IMR-90 (cell line): ENCODE results near the gene RHO.

Experiments
- CHD1 ChIP-seq: IDR thresholded peaks from 2 replicates; pipeline ENCODE4 v1.6.1; 2012; ENCODE audit warnings: low read depth, low read length, improper control_type of control experiment
- CTCF ChIP-seq: conservative IDR thresholded peaks from 2 replicates; pipeline ENCODE4 v1.5.1; 2012; ENCODE audit warnings: mild to moderate bottlenecking, low read depth, low read length, improper control_type of control experiment
- ELK1 ChIP-seq: fragments of 150-350 bp; IDR thresholded peaks from 2 replicates; pipeline ENCODE4 v1.6.1; 2016; ENCODE audit warnings: low read depth, mild to moderate bottlenecking, low read length, moderate library complexity, borderline replicate concordance
- FOS ChIP-seq: fragments of 150-350 bp; IDR thresholded peaks from 2 replicates; pipeline ENCODE4 v1.6.1; 2016; ENCODE audit warnings: low read depth, low read length
- MAFK ChIP-seq: IDR thresholded peaks from 2 replicates; pipeline ENCODE4 v1.6.1; 2012; ENCODE audit warnings: low read depth, low read length, improper control_type of control experiment
- MAZ ChIP-seq: IDR thresholded peaks from 2 replicates; pipeline ENCODE4 v1.6.1; 2012; ENCODE audit warnings: low read depth, mild to moderate bottlenecking, low read length, improper control_type of control experiment, moderate library complexity, borderline replicate concordance
- NFE2L2 ChIP-seq: fragments of 150-350 bp; IDR thresholded peaks from 2 replicates; pipeline ENCODE4 v1.6.1; 2016; ENCODE audit warnings: low read depth, mild to moderate bottlenecking, low read length
- POLR2A ChIP-seq: IDR thresholded peaks from 2 replicates; pipeline ENCODE4 v1.6.1; 2012; ENCODE audit warnings: mild to moderate bottlenecking, low read depth, low read length
- RAD21 ChIP-seq: IDR thresholded peaks from 2 replicates; pipeline ENCODE4 v1.6.1; 2012; ENCODE audit warnings: low read length, improper control_type of control experiment
- RCOR1 ChIP-seq: IDR thresholded peaks from 2 replicates; pipeline ENCODE4 v1.6.1; 2012; ENCODE audit warnings: mild to moderate bottlenecking, low read length, improper control_type of control experiment; ENCODE audit not compliant: insufficient replicate concordance
- RFX5 ChIP-seq: IDR thresholded peaks from 2 replicates; pipeline ENCODE4 v1.8.0; 2012; ENCODE audit warnings: low read depth, mild to moderate bottlenecking, low read length, moderate library complexity
- SMC3 ChIP-seq: fragments of 150-350 bp; IDR thresholded peaks from 2 replicates; pipeline ENCODE4 v1.6.1; 2016; ENCODE audit warnings: low read depth, mild to moderate bottlenecking, antibody characterized with exemption, low read length, moderate library complexity
- USF2 ChIP-seq: fragments of 150-350 bp; IDR thresholded peaks from 2 replicates; pipeline ENCODE4 v1.6.1; 2017; ENCODE audit warnings: mild to moderate bottlenecking, antibody characterized with exemption, low read length, low read depth

GRCh38 chr3:129557548-129557894 is 29.1 kb downstream of the RHO start:
- TF ChIP-seq POLR2A (no peak), CTCF (no peak), MAFK (no peak), RAD21 (no peak), RCOR1 (no peak), FOS (no peak), SMC3 (no peak), USF2 (no peak), RFX5 (no peak), CHD1 (no peak), MAZ (no peak), ELK1 (no peak), NFE2L2 (no peak)
